WTC11 (cell line): ENCODE data around the gene GOLGA2. TPM values are rescaled to one million over a fixed set of nuclear protein-coding genes. Genes with fewer than 3 reads are reported as not detected.
"Not testable (repeated sequence)": the region's sequence is repeated elsewhere in the genome, so short reads cannot be mapped to it uniquely, and the experiment has no call there.

ENCODE experiments used
- ATAC-seq: fragments of 200-7000 bp; cut with Tn5 transposase; 2 replicates; pipeline ENCODE4 v1.10.0; 2021; ENCODE audit warnings: mild to moderate bottlenecking, moderate library complexity
- CTCF ChIA-PET: fragments of 300-600 bp; sonication (Branson Sonifier 250); formaldehyde crosslinking; loops from one replicate; lab custom pipeline; 2021; ENCODE audit warnings: antibody characterized with exemption; lab: Charles Lee
- POLR2A ChIA-PET: fragments of 350-600 bp; sonication (Branson Sonifier 250); formaldehyde crosslinking; loops from one replicate; lab custom pipeline; 2021; ENCODE audit warnings: antibody characterized with exemption; lab: Charles Lee
- DNase-seq: peaks from one replicate; pipeline ENCODE4 v3.0.0; 2021; ENCODE audit warnings: low spot score
- H3K27ac Mint-ChIP-seq: 2 replicates; pipeline ENCODE4 v1.8.0; 2021; ENCODE audit warnings: mixed read lengths
- H3K27me3 Mint-ChIP-seq: 2 replicates; pipeline ENCODE4 v1.8.0; 2021; ENCODE audit warnings: low read depth, mild to moderate bottlenecking, moderate library complexity, mixed read lengths
- H3K36me3 Mint-ChIP-seq: 2 replicates; pipeline ENCODE4 v1.8.0; 2021; ENCODE audit warnings: mixed read lengths
- H3K4me1 Mint-ChIP-seq: 2 replicates; pipeline ENCODE4 v1.8.0; 2022; ENCODE audit warnings: mixed read lengths
- H3K4me3 Mint-ChIP-seq: 2 replicates; pipeline ENCODE4 v1.8.0; 2021; ENCODE audit warnings: mild to moderate bottlenecking, moderate library complexity, mixed read lengths
- H3K9me3 Mint-ChIP-seq: 2 replicates; pipeline ENCODE4 v1.8.0; 2021; ENCODE audit warnings: mixed read lengths
- EMX1 ChIP-seq: fragments of 250-450 bp; sonication (Bioruptor Pico); IDR thresholded peaks from 2 replicates; pipeline ENCODE4 v1.8.0; 2021; ENCODE audit warnings: mild to moderate bottlenecking
- GRHL2 ChIP-seq: fragments of 250-450 bp; sonication (Bioruptor Pico); IDR thresholded peaks from 2 replicates; pipeline ENCODE4 v1.8.0; 2022; ENCODE audit warnings: mild to moderate bottlenecking, moderate library complexity; ENCODE audit not compliant: insufficient replicate concordance, severe bottlenecking
- TEAD1 ChIP-seq: sonication (generic); formaldehyde crosslinking; IDR thresholded peaks from 2 replicates; pipeline ENCODE4 v1.8.0; 2022; ENCODE audit warnings: mild to moderate bottlenecking, missing genetic modification reagents
- TP53 ChIP-seq: sonication (generic); formaldehyde crosslinking; IDR thresholded peaks from 2 replicates; pipeline ENCODE4 v1.8.1; 2023; ENCODE audit warnings: mild to moderate bottlenecking, missing genetic modification reagents
- ZNF425 ChIP-seq: fragments of 250-450 bp; sonication (Bioruptor Pico); conservative IDR thresholded peaks from 2 replicates; pipeline ENCODE4 v1.9.0; 2021; ENCODE audit warnings: mild to moderate bottlenecking
- ZNF532 ChIP-seq: fragments of 250-450 bp; sonication (Bioruptor Pico); IDR thresholded peaks from 2 replicates; pipeline ENCODE4 v1.9.0; 2021; ENCODE audit warnings: mild to moderate bottlenecking, borderline replicate concordance
- total RNA-seq: library from RNA; stranded (reverse); gene quantifications from 3 replicates; pipeline ENCODE4 v1.2.3, GENCODE V29; 2021
- TF ChIP-seq, protein P1 (sequence below): sonication (generic); formaldehyde crosslinking; IDR thresholded peaks from 2 replicates; pipeline ENCODE4 v1.8.0; 2022; ENCODE audit warnings: missing genetic modification reagents

Gene GOLGA2
- total RNA-seq, 1 experiment from 2014 or later: 66.3 TPM

DNA sequence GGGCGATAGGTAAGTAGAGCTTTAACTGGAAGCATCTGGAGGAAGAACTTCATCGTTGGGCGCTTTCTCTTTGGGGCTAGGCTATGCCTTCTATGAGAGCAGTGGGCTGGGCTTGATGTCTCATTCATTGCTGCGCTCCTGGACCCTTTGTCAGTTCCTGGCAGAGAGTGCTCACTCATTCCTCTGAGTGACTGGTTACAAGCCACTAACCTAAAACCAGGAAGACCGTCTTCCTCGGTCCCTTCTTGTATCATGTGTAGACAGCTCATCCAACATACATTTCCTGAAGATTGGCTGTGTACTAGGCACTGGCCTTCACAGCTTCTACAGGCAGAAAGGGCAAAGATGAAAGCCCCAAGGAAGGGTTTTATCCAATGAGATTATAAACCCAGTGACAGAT is 6.7 kb upstream of the GOLGA2 start (continued):
- no peak for TF ChIP-seq ZNF425 (CRISPR knock-in tag)

GRCh38 chr9:128280084-128280622 is 4.3 kb upstream of the GOLGA2 start:
- Mint-ChIP-seq H3K4me3 (no peak overlapping the region), H3K9me3 (no peaks in the 10 kb centered on the region), H3K36me3 (no peaks in the 10 kb centered on the region), H3K4me1 (peaks cover 9% of the 10 kb centered on the region), H3K27ac (no peak overlapping the region), H3K27me3 (no peaks in the 10 kb centered on the region; the same call in 1 of the 2 replicates)
- TF ChIP-seq ZNF532 (CRISPR knock-in tag): no peak
- ATAC-seq: no peak
- CTCF ChIA-PET: interaction anchor here (0.5 kb wide), 1 partner anchor 587 kb away, joined by 3 read pairs; no protein-coding TSS in a partner anchor
- DNase-seq: no peak
- POLR2A ChIA-PET: interaction anchor here (0.7 kb wide), 1 partner anchor 1761 kb away, joined by 6 read pairs; no protein-coding TSS in a partner anchor

DNA sequence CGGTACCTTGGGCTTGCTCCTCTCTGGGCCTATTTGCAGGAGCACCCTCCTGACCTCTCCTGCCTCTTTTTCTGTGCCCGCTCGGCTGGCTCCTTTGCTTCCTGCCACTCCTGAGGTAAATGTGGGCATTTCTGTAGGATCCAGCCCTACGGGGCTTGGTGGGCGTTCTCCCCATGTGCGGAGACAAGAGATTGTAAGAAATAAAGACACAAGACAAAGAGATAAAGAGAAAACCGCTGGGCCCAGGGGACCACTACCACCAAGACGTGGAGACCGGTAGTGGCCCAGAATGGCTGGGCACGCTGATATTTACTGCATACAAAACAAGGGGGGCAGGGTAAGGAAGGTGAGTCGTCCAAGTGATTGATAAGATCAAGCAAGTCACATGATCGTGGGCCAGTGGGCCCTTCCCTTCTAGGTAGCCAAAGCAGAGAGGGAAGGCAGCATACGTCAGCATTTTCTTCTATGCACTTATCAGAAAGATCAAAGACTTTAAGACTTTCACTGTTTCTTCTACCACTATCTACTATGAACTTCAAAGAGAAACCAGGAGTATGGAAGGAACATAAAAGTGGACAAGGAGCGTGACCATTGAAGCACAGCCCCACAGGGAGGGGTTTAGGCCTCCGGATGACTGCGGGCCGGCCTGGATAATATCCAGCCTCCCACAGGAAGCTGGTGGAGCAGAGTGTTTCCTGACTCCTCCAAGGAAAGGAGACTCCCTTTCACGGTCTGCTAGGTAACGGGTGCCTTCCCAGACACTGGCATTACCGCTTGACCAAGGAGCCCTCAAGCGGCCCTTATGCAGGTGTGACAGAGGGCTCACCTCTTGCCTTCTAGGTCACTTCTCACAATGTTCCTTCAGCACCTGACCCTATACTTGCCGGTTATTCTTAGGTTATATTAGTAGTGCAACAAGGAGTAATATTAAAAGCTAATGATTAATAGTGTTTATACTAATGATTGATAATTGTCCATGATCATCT is 3.6 kb upstream of the GOLGA2 start:
- H3K27me3 Mint-ChIP-seq, ATAC-seq, H3K4me3 Mint-ChIP-seq, H3K27ac Mint-ChIP-seq, H3K36me3 Mint-ChIP-seq, H3K9me3 Mint-ChIP-seq, DNase-seq: not testable (repeated sequence)
- CTCF ChIA-PET: interaction anchor here (0.5 kb wide), 1 partner anchor 586 kb away, joined by 3 read pairs; no protein-coding TSS in a partner anchor
- H3K4me1 Mint-ChIP-seq: peaks cover 14% of the 10 kb centered on the region
- POLR2A ChIA-PET: interaction anchor here (0.7 kb wide), 1 partner anchor 1760 kb away, joined by 6 read pairs; no protein-coding TSS in a partner anchor

DNA sequence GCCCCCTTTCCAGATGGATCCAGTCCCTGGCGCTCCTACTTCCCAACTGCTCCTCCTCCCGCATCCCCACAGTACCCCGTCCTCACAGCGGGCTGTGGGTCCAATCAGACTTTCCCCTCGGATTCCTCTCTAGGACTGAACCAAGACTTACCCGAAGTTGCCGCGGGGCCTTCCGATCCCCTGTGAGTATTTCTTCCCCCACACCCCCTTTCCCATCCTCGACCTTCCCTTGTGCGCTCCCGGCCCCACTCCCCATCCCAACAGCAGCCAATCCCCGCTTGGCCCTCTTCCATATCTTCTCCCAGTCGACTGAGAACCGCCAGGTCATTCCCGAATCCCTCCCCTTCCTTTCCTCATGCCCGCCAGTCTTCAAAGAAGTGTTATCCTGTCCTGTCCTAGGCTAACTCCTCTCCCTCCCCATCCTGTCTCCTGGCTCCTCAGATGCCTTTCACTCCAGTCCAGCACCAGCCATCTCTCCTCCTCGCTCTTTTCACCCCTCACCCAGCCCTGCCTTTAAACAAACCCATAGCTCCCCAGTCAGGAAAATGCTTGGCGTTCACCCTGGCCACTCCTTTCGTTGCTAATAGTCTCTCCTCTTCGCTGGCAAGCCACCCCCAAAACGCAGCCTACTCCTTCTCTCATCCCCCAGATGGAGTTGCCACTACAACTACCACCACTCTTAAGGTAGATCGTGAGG is 915 bp upstream of the GOLGA2 start:
- H3K4me1 Mint-ChIP-seq: peaks cover 14% of the 10 kb centered on the region
- ChIA-PET CTCF (interaction anchor here (0.7 to 3.2 kb wide), 18 partner anchors 12 to 752 kb away, joined by 3 to 25 read pairs (median 5); partner anchors contain the start of genes CERCAM and SLC27A4), POLR2A (interaction anchor here (0.5 to 1.0 kb wide), 7 partner anchors 19 to 179 kb away, joined by 3 to 10 read pairs (median 5); partner anchors contain the start of gene ODF2)
- peak; percentile 31 for ATAC-seq
- DNase-seq: peak; percentile 45
- H3K4me3 Mint-ChIP-seq: peak overlapping the region; percentile 92
- H3K9me3 Mint-ChIP-seq: no peaks in the 10 kb centered on the region
- no peaks in the 10 kb centered on the region; the same call in 1 of the 2 replicates for H3K27me3 Mint-ChIP-seq
- H3K27ac Mint-ChIP-seq: peak overlapping the region; percentile 79
- TF ChIP-seq GRHL2 (CRISPR knock-in tag) (no peak), ZNF425 (CRISPR knock-in tag) (no peak), TEAD1 (no peak), EMX1 (no peak), TP53 (no peak)
- TF ChIP-seq, protein P1, sequence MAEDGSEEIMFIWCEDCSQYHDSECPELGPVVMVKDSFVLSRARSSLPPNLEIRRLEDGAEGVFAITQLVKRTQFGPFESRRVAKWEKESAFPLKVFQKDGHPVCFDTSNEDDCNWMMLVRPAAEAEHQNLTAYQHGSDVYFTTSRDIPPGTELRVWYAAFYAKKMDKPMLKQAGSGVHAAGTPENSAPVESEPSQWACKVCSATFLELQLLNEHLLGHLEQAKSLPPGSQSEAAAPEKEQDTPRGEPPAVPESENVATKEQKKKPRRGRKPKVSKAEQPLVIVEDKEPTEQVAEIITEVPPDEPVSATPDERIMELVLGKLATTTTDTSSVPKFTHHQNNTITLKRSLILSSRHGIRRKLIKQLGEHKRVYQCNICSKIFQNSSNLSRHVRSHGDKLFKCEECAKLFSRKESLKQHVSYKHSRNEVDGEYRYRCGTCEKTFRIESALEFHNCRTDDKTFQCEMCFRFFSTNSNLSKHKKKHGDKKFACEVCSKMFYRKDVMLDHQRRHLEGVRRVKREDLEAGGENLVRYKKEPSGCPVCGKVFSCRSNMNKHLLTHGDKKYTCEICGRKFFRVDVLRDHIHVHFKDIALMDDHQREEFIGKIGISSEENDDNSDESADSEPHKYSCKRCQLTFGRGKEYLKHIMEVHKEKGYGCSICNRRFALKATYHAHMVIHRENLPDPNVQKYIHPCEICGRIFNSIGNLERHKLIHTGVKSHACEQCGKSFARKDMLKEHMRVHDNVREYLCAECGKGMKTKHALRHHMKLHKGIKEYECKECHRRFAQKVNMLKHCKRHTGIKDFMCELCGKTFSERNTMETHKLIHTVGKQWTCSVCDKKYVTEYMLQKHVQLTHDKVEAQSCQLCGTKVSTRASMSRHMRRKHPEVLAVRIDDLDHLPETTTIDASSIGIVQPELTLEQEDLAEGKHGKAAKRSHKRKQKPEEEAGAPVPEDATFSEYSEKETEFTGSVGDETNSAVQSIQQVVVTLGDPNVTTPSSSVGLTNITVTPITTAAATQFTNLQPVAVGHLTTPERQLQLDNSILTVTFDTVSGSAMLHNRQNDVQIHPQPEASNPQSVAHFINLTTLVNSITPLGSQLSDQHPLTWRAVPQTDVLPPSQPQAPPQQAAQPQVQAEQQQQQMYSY (CRISPR knock-in tag): peak; percentile 89
- TF ChIP-seq, all 79 proteins: peak for 1
- peaks cover 9% of the 10 kb centered on the region for H3K36me3 Mint-ChIP-seq
